GM19099 (cell line): ENCODE data around the gene TNFSF8.

Experiments
- POLR2A ChIP-seq: IDR thresholded peaks from 3 replicates; pipeline ENCODE4 v1.6.1; 2011; ENCODE audit warnings: low read depth; ENCODE audit not compliant: insufficient read length; ENCODE audit errors: extremely low read depth

Gene TNFSF8

DNA sequence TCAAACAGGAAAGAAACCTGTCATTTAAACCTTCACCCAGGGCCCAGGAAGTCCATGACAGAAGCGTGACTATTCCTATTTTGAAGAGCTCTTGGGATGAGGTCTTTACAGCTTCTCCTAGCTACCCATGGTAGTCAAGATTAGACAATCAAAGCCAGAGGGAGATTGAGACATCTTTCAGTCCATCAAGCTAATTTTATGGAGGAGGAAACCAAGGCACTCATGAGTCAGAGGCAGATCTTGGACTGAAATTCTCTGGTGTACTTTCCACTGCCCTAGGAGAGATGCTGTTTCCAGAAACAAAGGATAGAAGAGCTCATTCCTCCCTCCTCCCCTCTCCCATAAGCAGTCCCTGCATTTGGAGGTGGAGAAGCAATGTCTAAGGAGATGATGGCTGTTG lies 9.2 kb downstream of the TNFSF8 start:
- no peak for TF ChIP-seq POLR2A

- no peak for TF ChIP-seq POLR2A
Measured at GRCh38 chr9:114919611-114920010, 10.8 kb downstream of the TNFSF8 start.

DNA sequence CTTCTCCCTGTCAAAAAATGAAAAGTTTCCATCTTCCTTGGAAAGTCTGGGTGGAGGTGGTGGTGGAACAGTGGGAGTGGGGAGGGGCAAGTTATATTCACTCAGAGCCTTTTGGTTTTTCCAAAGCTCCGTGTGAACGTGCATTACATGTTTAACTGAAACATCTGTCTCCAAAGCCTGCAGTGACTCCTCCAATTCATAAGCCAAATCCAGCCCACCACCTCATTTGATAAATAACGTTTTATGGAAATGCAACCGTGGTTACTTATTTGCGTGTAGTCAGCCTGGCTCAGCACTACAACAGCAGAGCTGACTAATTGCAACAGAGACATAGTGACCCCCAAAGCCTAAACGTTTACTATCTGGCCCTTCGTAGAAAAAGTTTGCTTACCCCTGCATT lies 13.9 kb downstream of the TNFSF8 start:
- TF ChIP-seq POLR2A = no peak

DNA sequence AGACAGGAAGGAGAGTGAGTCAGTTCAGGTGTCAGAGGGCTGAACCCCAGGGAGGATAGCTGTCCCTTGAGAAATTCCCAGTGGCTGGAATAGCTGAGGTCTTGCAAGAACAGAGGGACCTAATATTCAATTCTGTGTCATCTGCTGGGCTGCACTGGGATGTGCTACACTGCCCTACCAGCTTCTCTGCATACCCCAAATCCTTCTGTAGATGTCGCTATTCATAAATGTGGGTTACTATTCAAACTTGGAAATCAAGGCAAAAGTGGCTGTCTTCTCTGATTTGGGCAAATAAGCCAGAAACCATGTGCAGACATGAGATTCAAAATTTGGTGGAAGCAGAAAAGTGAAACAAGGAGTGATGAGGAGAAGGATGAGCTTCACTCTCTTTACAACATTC lies 16.3 kb downstream of the TNFSF8 start:
- no peak for TF ChIP-seq POLR2A

DNA sequence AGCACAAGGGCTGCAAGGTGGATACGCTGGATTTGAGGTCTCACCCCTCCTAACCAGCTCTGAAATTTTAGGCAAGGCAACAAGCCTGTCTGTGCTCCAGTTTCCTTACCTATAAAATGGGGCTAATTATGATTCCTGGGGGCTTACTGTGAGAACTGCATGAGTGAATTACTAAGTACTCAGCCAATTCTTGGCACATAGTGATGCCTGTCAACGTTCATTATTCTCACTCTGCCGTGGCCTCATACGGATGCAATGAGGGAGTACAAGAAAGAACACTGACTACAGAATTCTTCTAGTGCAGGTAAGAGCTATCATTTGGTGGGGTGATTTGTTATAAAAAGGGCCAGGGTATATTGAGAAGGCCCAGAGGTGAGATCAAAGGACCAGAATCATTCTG lies 16.7 kb downstream of the TNFSF8 start:
- TF ChIP-seq POLR2A = no peak

GRCh38 chr9:114913217-114913616 lies 17.2 kb downstream of the TNFSF8 start:
- no peak for TF ChIP-seq POLR2A

DNA sequence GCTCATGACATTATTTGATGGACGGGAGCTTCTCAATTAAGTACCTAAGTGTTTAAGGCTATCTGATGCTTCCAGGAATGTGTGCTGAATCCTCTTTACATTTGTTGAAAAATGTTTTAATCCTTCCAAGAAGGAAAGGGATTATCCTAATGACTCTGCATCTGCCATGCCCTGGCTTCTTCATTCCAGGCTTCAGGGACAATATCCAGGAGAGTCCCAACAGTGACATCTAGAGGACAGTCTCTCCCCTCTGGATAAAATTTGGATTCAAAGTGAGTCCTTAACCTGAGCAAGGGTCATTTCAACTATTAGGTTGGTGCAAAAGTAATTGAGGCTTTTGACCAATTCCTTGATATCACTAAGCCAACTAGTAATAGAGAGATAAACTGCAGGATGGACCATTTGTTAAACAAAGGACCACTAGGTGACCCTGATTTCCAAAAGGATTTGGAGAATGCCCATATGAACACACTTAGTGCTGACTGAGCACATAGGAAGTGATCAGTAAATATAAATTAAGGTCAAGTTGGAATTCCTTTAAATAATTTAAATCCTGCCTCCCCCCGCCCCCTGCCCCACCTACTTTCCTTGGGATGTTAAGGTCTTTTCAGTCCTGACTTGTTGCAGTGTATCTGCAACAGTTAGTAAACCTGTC lies 19.1 kb downstream of the TNFSF8 start:
- no peak for TF ChIP-seq POLR2A

DNA sequence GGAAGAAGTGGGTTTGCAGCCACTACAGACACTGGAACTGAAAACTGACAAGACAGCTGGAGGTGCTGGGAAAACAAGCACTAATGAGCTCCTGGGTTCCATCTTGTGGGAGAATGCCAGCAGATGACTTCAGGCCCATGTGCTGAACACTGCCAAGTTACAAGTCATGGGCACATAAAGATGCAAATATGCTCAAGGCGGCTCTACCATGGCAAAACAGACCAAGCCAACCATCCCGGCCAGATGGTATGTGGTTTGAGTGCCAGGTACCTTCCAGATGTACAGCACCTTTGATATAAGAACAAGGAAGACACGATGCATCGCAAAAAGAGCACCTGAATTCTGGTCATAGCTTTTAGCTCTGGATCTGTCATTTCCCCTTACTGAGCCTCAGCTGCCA lies 19.9 kb downstream of the TNFSF8 start:
- TF ChIP-seq POLR2A = no peak

GRCh38 chr9:114909661-114910060 lies 20.7 kb downstream of the TNFSF8 start:
- TF ChIP-seq POLR2A = no peak

GRCh38 chr9:114908805-114909448 lies 21.5 kb downstream of the TNFSF8 start:
- no peak for TF ChIP-seq POLR2A

GRCh38 chr9:114908104-114908622 lies 22.2 kb downstream of the TNFSF8 start:
- no peak for TF ChIP-seq POLR2A

DNA sequence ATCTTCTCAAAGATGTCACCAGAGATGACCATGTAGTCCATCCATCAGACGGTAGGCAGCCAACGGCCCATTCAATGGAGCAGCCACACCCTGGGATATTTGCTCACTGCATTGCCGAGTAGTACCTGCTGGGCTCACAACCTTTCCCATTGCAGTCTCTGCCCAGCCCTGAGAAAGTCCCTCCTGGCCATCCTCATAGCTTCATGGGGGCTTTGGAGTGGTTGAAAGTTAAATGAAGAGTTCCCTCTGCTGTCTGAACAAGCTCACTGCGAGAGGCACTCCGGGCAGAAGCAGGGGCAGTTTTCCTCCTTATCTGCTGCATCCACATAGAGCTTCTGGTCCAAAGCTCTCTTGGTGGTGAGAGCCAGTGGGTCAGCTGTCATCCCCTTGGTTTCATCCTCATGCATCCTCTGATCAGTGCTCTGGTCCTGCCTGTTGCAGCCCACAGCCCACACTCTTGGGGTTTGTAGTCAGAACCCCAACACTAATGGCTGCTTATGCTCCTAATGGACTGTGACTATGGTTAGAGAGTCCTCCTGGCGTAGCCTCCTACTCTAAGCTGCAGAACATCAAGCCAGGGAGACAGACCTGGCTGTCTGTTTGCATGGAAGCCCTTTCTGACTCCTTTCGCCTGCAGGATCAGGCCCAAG lies 23.3 kb downstream of the TNFSF8 start:
- TF ChIP-seq POLR2A = no peak

GRCh38 chr9:114905170-114905940 lies 25.0 kb downstream of the TNFSF8 start:
- TF ChIP-seq POLR2A = no peak

GRCh38 chr9:114902786-114903524 lies 27.4 kb downstream of the TNFSF8 start:
- TF ChIP-seq POLR2A = no peak
